Activated T-cell treated with anti-CD3 and anti-CD28 coated beads for 4 hours (primary cell): ENCODE measurements around the gene RPS5.
"Not testable (repeated sequence)": the region's sequence is repeated elsewhere in the genome, so short reads cannot be mapped to it uniquely, and the experiment has no call there.

Source experiments
- DNase-seq: peaks from one replicate; pipeline ENCODE4 v3.0.0-alpha.2; 2020

The RPS5 gene

GRCh38 chr19:58386576-58387337 lies at the start of gene RPS5:
Gene RPS5, plus strand, starts transcription at chr19:58387269. Its CDS starts 869 bp downstream, at chr19:58388138.
- peak; percentile 91 for DNase-seq

DNA sequence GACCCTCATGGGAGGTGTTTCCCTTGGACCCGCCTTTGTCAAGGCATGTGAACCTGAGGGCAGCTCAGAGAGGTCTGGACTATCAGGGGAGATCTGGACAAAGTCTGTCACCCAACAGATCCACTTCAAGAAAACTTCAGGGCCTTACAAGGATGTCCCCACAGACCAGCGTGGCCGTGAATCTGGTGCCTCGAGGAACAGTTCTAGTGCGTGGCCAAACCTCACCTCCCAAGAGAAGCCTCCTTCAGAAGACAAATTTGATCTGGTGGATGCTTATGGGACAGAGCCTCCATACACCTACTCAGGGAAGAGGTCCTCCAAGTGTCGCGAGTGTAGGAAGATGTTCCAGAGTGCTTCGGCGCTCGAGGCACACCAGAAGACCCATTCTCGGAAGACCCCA lies 48.7 kb upstream of the RPS5 start:
- DNase-seq = no peak

GRCh38 chr19:58338825-58339558 lies 48.1 kb upstream of the RPS5 start:
- no peak for DNase-seq

DNA sequence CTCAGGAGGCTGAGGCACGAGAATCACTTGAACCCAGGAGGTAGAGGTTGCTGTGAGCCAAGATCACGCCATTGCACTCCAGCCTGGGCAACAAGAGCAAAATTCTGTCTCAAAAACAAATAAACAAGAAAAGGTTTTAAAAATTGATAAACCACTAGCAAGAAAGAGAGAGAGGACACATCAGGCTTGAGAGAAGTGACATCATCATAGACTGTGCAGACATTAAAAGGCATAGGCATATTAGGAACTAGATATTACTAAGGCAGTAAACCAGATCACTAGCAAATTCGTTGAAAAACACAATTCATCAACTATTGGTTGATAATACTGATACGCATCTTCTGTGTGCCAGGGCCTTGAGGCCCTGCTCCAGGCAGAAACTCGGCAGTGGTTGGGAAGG lies 41.5 kb upstream of the RPS5 start:
- DNase-seq = no peak

DNA sequence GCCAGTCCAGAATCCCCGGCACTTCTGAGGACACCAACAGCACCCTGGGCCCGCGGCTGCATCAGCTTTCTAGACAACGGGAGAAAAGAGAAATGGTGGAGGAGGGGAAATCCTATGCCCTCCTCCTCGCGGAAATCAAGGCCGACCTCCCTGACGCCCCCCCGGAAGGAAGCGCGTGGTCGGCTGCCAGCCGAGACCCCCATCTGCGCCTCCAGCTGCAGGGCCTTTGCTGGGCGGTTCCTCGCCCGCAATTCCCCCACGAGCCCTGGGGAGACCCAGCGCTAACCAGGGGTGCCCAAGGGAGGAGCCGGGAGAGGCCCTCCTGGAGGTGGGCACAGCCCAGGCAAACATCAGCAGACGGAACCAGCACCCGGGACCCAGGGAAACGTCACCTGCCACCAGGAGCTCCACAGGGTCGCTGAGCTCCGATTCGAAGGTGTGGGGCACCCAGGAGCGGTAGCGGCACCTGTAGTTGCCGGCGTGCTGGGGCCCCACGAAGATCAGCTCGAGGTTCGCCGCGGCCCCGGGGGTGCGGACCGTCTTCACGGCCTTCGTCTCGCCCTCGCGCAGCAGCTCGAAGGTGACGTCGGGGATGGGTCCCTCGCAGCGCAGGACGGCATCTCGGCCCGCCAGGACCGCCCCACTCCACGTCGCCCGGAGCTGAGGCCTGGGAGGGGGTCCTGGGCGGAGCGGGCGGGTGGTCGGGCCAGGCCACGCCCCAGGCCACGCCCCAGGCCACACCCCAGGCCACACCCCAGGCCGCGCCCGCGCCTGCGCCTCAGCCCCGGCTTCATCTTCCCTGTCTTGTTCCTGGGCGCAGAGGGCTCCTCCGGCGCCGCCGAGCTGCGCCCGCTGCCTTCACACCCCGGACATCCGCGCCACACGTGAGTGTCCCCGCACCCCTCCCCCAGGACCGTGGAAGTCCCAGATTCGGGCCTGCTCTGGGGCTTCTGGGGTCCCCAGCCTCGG lies 39.8 kb upstream of the RPS5 start:
- DNase-seq = peak; percentile 48

DNA sequence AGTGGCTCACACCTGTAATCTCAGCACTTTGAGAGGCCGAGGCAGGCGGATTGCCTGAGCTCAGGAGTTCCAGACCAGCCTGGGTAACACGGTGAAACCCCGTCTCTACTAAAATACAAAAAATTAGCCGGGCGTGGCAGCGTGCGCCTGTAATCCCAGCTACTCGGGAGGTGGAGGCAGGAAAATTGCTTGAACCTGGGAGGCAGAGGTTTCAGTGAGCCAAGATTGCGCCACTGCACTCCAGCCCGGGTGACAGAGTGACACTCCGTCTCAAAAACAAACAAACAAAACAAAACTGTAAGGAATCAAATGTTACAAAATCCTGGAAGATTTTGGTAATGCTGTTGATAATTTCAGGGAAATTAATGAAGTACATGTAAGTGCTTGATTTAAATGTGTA lies 39.0 kb upstream of the RPS5 start:
- not testable (repeated sequence) for DNase-seq

DNA sequence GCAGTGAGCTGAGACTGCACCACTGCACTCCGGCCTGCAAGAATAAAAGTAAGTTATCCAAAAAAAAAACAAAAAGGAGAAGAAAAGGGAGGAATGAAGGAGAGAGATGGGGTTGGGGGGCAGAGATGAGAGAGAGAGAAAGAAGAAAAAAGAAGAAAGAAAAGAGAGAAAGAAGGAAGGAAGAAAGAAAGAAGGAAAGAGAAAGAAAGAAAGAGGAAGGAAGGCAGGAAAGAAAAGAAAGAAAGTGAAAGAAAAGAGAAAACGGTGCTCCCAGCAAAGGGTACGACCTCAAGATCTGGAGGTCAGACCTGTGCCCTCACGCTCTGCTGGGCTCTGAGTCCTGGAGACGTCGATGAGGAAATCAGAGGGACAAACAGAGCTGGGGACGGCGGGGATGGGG lies 37.5 kb upstream of the RPS5 start:
- no peak for DNase-seq

DNA sequence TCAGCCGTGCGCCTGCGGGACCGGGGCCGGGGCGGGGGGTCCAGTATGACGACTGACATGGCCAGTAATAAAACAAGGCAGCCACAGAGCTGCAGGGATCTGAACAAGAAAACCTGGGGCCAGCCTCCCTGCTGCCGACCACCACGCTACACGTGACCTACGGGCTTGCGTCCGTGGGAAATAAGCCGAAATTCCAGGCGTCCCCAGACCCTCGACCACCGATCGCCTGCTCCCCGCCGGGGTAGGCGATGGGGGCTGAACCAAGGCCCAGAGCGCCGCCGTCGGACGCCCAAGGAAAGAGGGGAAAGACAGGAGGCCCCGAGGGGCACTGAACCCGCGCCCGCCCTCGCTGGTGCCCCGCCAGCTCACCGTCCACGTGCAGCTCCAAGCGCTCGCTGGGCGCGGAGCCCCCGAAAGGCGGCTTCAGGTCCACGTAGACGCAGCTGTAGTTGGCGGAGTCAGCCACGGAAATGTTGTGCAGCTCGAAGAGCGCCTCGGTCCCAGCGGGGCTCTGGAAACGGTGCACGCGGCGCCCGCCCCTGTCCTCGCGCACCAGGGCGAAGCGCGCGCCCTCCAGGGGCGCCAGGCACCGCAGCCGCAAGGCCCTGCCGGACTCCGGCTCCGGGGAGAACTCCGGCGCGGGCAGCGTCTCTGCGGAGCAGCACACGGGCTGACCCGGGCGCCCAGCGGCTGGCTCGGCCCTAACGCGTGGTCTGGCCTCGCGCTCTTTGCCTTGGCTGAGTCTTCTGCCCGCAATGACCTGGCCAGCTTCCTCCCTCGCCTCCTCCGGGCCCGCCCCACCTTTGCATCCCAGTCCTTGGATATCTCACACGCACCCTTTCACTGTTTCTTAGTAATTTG lies 36.8 kb upstream of the RPS5 start:
- no peak for DNase-seq

GRCh38 chr19:58350871-58351557 lies 36.1 kb upstream of the RPS5 start:
- DNase-seq = no peak

DNA sequence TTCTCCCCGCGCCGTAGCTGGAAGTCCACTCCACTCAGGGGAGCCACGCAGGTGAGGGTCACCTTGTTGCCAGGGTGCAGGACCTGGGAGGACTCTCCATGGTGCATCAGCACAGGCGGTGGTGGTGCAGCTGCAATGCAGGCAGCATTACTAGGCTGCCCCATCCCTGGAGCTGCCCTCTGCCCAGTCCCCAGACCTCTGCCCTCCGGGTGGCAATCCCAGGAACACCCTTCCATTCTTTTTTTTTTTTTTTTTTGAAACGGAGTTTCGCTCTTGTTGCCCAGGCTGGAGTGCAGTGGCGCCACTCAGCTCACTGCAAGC lies 35.6 kb upstream of the RPS5 start:
- no peak for DNase-seq

- DNase-seq = no peak
These were observed 34.9 kb upstream of the RPS5 start for GRCh38 chr19:58351990-58352755.

- DNase-seq = no peak
These were observed 34.1 kb upstream of the RPS5 start, which contains the start of gene A1BG for GRCh38 chr19:58352760-58353671. Gene A1BG, minus strand, starts transcription at chr19:58353492. Its CDS starts 55 bp downstream, at chr19:58353437.

GRCh38 chr19:58353717-58354477 lies 33.2 kb upstream of the RPS5 start:
- no peak for DNase-seq

- no peak for DNase-seq
These were observed 32.5 kb upstream of the RPS5 start for GRCh38 chr19:58354478-58355030.

DNA sequence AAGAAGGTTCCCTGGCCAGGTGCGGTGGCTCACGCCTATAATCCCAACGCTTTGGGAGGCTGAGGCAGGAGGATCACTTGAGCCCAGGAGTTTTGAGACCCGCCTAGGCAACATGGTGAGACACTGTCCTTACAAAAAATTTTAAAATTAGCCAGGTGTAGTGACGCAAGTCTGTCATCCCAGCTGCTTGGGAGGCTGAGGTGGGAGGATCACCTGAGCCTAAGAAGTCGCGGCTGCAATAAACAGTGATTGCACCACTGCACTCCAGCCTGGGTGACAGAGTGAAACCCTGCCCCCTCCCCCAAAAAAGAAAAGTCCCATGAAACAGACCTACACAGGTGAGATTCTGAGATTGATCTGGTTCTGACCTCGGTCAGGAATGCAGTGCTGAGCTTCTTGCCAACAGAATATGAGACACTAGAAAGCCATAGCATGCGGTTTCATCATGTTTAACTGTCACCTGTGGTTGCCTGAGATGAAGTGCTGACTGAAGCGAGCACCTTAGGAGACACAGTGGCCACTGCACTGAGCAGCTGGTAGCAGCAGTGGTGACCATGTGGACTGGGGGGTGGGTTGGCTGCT lies 31.8 kb upstream of the RPS5 start:
- no peak for DNase-seq

DNA sequence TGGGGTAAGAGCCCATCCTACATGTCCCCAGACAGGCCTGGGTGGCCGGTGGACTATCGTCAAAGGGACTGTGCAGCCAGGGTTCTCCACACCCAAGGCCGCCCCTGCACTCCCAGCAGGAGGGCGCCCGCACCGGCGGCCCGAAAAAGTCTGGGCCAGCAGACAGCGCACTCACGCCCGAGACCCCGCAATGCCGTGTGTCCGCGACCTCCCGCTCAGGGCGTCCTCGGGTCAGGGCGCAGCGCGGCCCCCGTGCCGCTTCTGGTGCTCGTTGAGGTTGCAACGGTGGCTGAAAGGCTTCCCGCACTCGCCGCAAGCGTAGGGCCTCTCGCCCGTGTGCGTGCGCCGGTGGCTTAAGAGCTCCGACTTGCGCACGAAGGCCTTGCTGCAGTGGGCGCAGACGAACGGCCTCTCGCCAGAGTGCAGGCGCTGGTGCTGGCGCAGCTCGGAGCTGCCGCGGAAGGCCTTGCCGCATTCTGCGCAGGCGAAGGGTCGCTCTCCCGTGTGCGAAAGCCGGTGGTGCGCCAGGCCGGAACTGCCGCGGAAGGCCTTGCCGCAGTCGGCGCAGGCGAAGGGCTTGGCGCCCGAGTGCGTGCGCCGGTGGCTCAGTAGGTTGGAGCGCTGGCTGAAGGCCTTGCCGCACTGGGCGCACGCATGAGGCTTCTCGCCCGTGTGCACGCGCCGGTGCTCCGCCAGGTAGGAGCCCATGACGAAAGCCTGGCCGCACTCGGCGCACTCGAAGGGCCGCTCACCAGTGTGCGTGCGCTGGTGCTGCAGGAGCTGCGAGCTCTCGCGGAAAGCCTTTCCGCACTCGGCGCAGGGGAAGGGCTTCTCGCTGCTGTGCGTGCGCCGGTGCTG lies 30.9 kb upstream of the RPS5 start:
- no peak for DNase-seq
